GM18519 (cell line): ENCODE measurements around the gene CYTH2.

ENCODE experiments used
- ATAC-seq: cut with Tn5 transposase; IDR thresholded peaks from one replicate; pipeline ENCODE4 v1.9.1; 2021; ENCODE audit warnings: mild to moderate bottlenecking, moderate library complexity; ENCODE audit not compliant: unreplicated experiment, low FRiP score

Gene CYTH2

DNA sequence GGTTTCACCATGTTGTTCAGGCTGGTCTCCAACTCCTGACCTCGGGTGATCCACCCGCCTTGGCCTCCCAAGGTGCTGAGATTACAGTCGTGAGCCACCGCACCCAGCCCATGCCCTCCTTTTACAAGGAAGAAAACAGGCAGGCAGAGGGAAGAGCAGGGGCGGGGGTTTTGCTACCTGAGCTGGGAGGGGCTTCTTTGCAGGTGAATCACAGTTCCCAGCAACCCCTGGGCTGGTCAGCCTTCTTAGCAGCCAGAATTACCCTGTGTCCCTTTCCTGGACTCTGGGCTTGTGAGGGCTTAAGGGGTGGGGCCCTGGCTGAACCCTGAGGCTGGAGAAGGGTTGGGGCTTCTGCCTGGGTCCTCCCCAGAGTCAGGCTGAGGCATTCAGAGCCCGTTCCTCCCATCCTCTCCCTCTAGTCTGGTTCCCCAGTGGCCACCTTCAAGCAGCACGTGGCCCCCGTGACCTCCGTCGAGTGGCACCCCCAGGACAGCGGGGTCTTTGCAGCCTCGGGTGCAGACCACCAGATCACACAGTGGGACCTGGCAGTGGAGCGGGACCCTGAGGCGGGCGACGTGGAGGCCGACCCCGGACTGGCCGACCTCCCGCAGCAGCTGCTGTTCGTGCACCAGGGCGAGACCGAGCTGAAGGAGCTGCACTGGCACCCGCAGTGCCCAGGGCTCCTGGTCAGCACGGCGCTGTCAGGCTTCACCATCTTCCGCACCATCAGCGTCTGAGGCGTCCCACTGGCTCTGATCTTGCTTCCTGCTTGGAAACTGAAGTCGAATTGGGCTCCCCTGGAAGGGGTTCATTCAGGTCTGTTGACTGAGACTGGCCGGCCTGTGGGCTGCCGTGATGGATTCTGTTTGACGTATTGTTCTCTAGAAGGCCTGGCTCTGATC lies 16.6 kb upstream of the CYTH2 start:
- no peak for ATAC-seq

- ATAC-seq = no peak
Observed at GRCh38 chr19:48454150-48454730, 14.9 kb upstream of the CYTH2 start.

GRCh38 chr19:48455171-48455907 lies 13.8 kb upstream of the CYTH2 start, which contains the start of gene KCNJ14:
Gene KCNJ14 (plus strand): TSS chr19:48455574. CDS start chr19:48461725, 6,151 bp downstream.
- ATAC-seq = no peak

- ATAC-seq = no peak
Observed at GRCh38 chr19:48455908-48456562, 13.1 kb upstream of the CYTH2 start.

GRCh38 chr19:48456864-48457263 lies 12.3 kb upstream of the CYTH2 start:
- no peak for ATAC-seq

DNA sequence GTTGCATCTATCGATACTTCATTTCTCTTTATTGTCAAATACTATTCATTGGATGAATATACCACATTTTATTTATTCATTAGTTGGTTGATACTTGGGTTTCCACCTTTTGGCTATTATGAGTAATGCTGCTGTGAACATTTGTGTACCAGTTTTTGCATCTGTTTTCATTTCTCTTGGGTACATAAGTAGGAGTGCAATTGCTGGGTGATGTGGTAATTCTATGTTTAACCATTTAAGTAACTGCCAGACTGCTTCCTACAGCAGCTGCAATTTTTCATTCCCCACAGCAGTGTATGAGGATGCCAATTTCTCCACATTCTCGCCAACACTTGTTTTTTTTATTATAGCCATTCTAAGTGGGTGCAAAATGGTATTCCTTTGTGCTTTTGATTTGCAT lies 11.2 kb upstream of the CYTH2 start:
- no peak for ATAC-seq

- no peak for ATAC-seq
Observed at GRCh38 chr19:48461651-48461981, 7.6 kb upstream of the CYTH2 start.

DNA sequence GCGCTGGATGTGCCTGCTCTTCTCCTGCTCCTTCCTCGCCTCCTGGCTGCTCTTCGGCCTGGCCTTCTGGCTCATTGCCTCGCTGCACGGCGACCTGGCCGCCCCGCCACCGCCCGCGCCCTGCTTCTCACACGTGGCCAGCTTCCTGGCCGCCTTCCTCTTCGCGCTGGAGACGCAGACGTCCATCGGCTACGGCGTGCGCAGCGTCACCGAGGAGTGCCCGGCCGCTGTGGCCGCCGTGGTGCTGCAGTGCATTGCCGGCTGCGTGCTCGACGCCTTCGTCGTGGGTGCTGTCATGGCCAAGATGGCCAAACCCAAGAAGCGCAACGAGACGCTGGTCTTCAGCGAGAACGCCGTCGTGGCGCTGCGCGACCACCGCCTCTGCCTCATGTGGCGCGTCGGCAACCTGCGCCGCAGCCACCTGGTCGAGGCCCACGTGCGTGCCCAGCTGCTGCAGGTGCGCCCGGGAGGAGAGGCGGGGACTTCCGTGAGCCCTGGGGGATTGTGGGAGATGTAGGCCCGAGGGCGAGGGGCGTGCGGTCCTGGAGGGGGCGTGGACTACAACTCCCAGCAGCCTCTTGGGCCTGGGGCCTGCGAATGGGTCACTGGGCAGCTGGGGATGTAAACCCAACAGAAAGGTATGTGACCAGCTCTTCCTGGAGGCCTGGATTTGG lies 7.0 kb upstream of the CYTH2 start:
- no peak for ATAC-seq

GRCh38 chr19:48465215-48465614 lies 4.0 kb upstream of the CYTH2 start:
- ATAC-seq = no peak

DNA sequence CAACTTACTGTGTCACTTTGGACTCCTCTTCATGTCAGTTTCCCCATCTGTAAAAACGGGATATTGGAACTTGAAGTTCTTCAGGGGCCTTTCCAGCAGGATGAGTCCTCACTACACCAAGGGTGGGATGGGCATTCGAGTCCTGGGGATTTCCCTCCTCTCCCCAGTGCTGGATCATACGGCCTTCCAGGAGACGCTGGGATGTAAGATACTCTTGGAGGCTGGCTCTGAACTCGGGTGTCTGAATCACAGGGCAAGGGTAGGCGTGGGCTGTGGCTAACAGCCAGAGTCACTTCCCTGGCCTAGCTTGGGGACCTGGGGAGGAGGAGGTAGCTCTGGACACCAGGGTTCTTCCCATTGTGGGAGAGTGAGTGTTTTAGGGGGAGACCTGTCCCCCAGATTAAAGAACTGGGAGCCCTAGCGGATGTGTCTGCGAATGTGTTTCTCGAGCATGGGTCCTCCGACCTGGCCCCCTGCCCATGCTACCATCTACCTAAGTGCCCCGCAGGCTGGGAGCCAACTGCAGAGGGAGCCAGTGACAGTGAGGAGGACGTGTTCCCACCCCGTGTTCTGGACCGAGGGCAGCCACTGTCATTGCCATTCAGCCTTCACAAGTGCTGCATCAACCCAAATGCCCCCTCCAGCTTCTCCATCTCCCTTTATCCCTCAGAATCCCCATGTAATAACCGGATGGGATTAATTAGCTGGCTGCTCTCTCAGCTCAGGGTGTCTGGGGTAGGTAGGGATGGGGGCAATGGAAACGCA lies 2.4 kb upstream of the CYTH2 start:
- ATAC-seq = no peak

- peak; percentile 86 for ATAC-seq
Observed at GRCh38 chr19:48468772-48469288, 339 bp upstream of the CYTH2 start.

GRCh38 chr19:48469934-48470680 lies 938 bp downstream of the CYTH2 start:
- ATAC-seq = no peak

GRCh38 chr19:48470856-48471255 lies 1.7 kb downstream of the CYTH2 start:
- no peak for ATAC-seq

DNA sequence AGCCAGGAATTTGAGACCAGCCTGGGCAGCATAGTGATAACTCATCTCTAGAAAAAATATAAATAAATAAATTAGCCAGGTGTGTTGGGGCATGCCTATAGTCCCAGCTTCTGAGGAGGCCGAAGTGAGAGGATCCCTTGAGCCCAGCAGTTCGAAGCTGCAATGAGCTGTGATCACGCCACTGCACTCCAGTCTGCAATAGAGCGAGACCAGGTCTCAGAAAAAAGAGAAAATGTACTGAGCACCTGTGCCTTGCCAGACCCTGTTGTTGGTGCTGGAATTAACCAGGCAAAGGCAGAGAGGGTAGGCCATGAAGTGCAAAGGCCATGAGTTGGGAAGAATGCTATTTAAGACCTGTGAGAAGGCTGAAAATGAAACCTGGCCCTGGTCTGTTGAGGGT lies 2.7 kb downstream of the CYTH2 start:
- ATAC-seq = no peak

DNA sequence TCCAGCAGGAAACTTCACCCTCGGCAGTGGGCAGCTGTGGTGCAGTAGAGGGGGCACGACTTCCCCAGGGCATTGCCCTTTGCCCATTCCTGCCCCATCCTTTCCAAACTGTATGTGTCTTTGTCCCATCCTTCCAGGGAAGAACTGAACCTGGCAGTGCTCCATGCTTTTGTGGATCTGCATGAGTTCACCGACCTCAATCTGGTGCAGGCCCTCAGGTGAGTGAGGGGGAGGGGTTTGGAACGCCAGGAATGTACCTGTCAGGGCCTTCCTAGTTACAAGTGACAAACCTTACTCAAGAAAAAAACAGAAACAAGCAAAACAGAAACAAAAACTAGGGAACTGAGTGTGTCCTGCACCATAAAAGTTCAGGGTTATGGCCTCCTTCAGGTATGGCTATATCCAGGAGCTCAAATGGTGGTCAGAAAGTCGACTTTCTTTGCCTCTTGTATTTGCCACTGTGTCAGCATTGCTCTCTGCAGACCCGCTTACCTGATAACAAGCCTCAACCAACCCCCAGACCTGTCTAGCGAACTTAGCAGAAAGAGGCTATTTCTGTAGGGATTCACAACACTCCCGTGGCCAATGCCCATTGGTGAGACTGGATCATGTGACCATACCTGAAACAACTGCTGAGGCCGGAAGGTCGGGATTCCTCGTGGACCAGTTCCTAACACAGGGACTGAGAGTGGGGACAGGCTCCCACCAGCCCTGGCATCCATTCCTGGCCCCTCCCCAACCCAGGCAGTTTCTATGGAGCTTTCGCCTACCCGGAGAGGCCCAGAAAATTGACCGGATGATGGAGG lies 4.2 kb downstream of the CYTH2 start:
- ATAC-seq = no peak

DNA sequence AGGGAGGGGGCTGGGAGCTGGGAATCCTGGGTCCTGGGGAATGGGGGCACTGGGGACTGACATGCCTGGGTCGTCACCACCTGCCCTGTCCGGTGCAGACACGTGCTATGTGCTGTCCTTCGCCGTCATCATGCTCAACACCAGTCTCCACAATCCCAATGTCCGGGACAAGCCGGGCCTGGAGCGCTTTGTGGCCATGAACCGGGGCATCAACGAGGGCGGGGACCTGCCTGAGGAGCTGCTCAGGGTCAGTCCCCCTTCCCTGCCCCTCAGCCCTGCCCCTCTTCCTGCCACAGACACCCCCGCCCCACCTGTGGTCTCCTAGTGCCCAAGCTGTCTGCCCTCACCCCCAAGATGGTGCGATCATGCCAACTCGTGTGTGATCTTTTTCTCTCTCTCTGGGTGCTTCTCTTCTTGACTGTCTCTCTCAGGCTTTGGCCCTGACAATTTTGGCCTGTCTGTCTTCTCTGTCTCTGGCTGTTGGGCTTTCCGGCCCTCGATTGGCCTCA lies 5.0 kb downstream of the CYTH2 start:
- ATAC-seq = no peak

DNA sequence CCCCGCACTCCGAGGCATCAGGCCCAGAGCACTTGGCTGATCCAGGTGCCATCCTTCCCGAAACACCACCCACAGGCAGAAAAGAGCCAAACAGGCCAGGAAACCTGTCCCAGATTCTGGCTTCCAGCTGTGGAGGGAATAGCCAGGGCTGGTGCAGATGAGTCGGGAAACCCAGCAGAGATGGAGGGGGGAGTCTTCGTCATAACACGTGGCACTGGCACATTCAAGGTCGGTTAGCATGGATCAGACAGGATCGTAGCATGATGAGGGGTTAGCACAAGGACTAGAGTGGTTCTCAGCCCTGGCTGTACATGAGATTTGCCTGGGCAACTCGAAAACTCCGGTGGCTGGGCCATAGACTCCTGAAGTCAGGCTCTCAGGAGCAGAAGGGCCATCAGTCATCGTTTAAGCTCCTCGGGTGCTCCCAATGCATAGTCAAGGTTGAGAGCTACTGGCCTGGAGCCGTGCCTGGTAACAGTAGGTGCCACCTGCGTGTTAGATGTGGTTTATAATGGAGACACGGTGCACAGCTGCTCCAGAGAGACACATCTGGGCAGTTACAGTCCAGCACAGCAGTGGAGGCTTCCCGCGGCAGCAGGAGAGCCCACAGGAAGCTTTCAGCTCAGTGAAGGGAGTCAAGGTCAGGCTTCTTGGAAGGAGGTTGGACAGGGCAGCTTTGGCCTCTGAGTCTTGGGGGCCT lies 6.3 kb downstream of the CYTH2 start:
- ATAC-seq = no peak
